ENCODE results near the gene DUT. TPM values are rescaled to one million over a fixed set of nuclear protein-coding genes. Genes with fewer than 3 reads are reported as not detected.

DUT gene
- polyA plus RNA-seq, 4 donors, result 12.7 to 98.0 (median 56.1) TPM

DNA sequence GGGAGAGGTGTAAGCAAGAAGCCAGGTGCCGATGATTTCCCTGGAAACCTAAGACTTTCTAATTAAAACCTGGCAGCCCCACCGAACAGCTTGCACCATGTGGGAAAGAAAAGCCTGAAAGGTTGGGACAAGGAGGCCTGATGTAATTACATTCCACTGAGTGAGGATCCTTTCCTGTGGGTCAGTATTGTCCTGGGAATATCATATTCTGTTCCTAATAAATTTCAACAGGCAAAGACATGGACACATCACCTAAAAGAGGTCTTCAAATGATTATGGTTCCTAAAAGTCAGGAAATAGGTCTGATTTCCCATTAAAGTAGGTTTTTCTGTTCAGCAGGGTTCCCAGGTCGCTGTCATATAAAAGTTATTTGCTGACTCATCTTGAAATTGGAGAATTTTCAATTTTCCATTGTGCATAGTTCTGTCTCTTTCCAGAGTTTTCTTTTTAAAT lies 58.5 kb downstream of the DUT start:
- Histone ChIP-seq H3K27ac (ENCODE audit: low read depth in 1 of 3, low read length in 2 of 3) (peak overlapping the region in 1 of 3 donors; percentile 19), H3K36me3 (ENCODE audit: control insufficient read depth in 3 of 3, insufficient read depth in 2 of 3, low read depth in 1 of 3, low read length in 3 of 3) (no peaks in the 10 kb centered on the region), H3K4me1 (ENCODE audit: control insufficient read depth in 3 of 3, insufficient read depth in 2 of 3, low read depth in 1 of 3, low read length in 2 of 3) (no peaks in the 10 kb centered on the region), H3K9me3 (ENCODE audit: control insufficient read depth in 2 of 2, insufficient read depth in 1 of 2, low read depth in 1 of 2, low read length in 1 of 2) (peaks cover 0 to 2% of the 10 kb centered on the region in 2 donors), H3K4me3 (ENCODE audit: low read depth in 1 of 3, low read length in 3 of 3) (no peak overlapping the region), H3K27me3 (ENCODE audit: control insufficient read depth in 3 of 3, insufficient read depth in 3 of 3, low read length in 3 of 3) (no peaks in the 10 kb centered on the region)
- no peak for DNase-seq
- WGBS, 3 donors, result 70 to 79% (median 72%) methylated on average over 3 of the region's 3 CpGs
- FAIRE-seq, result no peak

DNA sequence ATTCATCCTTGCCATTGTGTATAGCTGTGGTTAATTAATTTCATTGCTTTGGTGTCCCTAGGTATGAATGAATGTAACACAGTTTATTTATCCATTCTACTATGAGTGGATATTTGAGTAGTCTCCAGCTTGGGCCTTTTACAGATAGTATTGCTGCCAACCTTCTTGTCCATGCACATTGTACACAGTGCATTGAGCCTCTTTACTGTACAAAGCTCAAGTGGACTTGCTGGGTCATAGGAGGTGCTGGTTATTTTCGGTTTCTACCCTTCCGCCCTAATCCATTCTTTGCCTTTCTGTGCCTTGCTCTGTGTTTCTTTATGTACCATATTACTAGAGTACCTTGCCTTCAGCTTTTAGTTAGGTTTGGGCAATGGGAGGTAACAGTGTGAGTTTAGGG lies 60.7 kb downstream of the DUT start:
- 88 to 94% (median 94%) methylated on average over 2 of the region's 2 CpGs for WGBS, 3 donors
- DNase-seq (no peak), FAIRE-seq (no peak)
- no peaks in the 10 kb centered on the region for H3K4me1 ChIP-seq (ENCODE audit: control insufficient read depth in 3 of 3, insufficient read depth in 2 of 3, low read depth in 1 of 3, low read length in 2 of 3)
- no peaks in the 10 kb centered on the region for H3K36me3 ChIP-seq (ENCODE audit: control insufficient read depth in 3 of 3, insufficient read depth in 2 of 3, low read depth in 1 of 3, low read length in 3 of 3)
- H3K4me3 ChIP-seq (ENCODE audit: low read depth in 1 of 3, low read length in 3 of 3), result no peak overlapping the region
- peak overlapping the region in 1 of 3 donors; percentile 56 for H3K27ac ChIP-seq (ENCODE audit: low read depth in 1 of 3, low read length in 2 of 3)
- H3K9me3 ChIP-seq (ENCODE audit: control insufficient read depth in 2 of 2, insufficient read depth in 1 of 2, low read depth in 1 of 2, low read length in 1 of 2), result no peaks in the 10 kb centered on the region
- no peaks in the 10 kb centered on the region for H3K27me3 ChIP-seq (ENCODE audit: control insufficient read depth in 3 of 3, insufficient read depth in 3 of 3, low read length in 3 of 3)

- Histone ChIP-seq H3K27me3 (ENCODE audit: control insufficient read depth in 3 of 3, insufficient read depth in 3 of 3, low read length in 3 of 3) (no peaks in the 10 kb centered on the region), H3K9me3 (ENCODE audit: control insufficient read depth in 2 of 2, insufficient read depth in 1 of 2, low read depth in 1 of 2, low read length in 1 of 2) (no peaks in the 10 kb centered on the region), H3K27ac (ENCODE audit: low read depth in 1 of 3, low read length in 2 of 3) (peak overlapping the region in 1 of 3 donors; percentile 56), H3K4me3 (ENCODE audit: low read depth in 1 of 3, low read length in 3 of 3) (no peak overlapping the region), H3K36me3 (ENCODE audit: control insufficient read depth in 3 of 3, insufficient read depth in 2 of 3, low read depth in 1 of 3, low read length in 3 of 3) (no peaks in the 10 kb centered on the region), H3K4me1 (ENCODE audit: control insufficient read depth in 3 of 3, insufficient read depth in 2 of 3, low read depth in 1 of 3, low read length in 2 of 3) (no peaks in the 10 kb centered on the region)
- 45 to 63% (median 59%) methylated on average over 4 of the region's 4 CpGs for WGBS, 3 donors
- FAIRE-seq, result no peak
- DNase-seq, result no peak
Measured at GRCh38 chr15:48392356-48392755, 61.1 kb downstream of the DUT start.

Other genes with a start within 250 kb of the DUT start
- gene SLC24A5, start 210.4 kb upstream of the DUT start, polyA plus RNA-seq, result under 1 TPM in 1 of 4 donors, not detected in 3; 0.03 TPM
- gene MYEF2, start 153.1 kb upstream of the DUT start, polyA plus RNA-seq, result 10 to 100 TPM in 1 of 4 donors, 1 to 10 TPM in 3; 1.1 to 16.6 (median 4.5) TPM
- gene CTXN2, start 139.8 kb upstream of the DUT start, polyA plus RNA-seq, result under 1 TPM in 2 of 4 donors, not detected in 2; 0.03 to 0.46 TPM
- under 1 TPM in 2 of 4 donors, not detected in 2; 0.04 to 0.06 TPM for gene SLC12A1, start 125.1 kb upstream of the DUT start, polyA plus RNA-seq

Measured in small intestine (tissue), 7 donors.